Measurements from ENCODE around the gene DMRTB1.

DNA sequence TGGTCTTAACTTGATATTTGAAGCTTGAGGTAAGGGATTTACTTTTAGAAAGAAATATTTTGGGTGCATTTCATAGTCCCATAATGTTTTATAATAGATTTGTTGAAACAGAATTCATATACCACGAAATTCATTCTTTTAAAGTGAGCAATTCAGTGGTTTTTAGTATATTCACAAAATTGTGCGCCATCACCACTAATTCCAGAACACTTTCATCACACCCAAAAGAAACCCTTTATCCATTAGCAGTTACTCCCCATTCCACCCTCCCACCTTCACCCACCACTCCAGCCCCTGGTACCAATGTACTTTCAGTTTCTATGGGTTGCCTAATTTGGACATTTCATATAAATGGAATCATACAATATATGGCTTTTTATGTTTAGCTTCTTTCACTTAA is 38.9 kb upstream of the DMRTB1 start:
- TF ChIP-seq, protein P1, sequence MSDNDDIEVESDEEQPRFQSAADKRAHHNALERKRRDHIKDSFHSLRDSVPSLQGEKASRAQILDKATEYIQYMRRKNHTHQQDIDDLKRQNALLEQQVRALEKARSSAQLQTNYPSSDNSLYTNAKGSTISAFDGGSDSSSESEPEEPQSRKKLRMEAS (IDR thresholded peaks at IDR 0.05) = no peak
- TF ChIP-seq, protein P2, sequence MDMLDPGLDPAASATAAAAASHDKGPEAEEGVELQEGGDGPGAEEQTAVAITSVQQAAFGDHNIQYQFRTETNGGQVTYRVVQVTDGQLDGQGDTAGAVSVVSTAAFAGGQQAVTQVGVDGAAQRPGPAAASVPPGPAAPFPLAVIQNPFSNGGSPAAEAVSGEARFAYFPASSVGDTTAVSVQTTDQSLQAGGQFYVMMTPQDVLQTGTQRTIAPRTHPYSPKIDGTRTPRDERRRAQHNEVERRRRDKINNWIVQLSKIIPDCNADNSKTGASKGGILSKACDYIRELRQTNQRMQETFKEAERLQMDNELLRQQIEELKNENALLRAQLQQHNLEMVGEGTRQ (IDR thresholded peaks at IDR 0.05; ENCODE audit: low read length) = no peak
- TF ChIP-seq EZH2 (IDR thresholded peaks at IDR 0.05; ENCODE audit: low read depth, low read length, severe bottlenecking) (no peak), POLR2AphosphoS5 (IDR thresholded peaks at IDR 0.05; ENCODE audit: low read depth, low read length) (no peak), HDAC6 (IDR thresholded peaks at IDR 0.05; ENCODE audit: low read depth, low read length) (no peak), KDM1A (IDR thresholded peaks at IDR 0.05; ENCODE audit: borderline replicate concordance, low read length) (no peak)
- TF ChIP-seq, protein P3, sequence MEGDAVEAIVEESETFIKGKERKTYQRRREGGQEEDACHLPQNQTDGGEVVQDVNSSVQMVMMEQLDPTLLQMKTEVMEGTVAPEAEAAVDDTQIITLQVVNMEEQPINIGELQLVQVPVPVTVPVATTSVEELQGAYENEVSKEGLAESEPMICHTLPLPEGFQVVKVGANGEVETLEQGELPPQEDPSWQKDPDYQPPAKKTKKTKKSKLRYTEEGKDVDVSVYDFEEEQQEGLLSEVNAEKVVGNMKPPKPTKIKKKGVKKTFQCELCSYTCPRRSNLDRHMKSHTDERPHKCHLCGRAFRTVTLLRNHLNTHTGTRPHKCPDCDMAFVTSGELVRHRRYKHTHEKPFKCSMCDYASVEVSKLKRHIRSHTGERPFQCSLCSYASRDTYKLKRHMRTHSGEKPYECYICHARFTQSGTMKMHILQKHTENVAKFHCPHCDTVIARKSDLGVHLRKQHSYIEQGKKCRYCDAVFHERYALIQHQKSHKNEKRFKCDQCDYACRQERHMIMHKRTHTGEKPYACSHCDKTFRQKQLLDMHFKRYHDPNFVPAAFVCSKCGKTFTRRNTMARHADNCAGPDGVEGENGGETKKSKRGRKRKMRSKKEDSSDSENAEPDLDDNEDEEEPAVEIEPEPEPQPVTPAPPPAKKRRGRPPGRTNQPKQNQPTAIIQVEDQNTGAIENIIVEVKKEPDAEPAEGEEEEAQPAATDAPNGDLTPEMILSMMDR (IDR thresholded peaks at IDR 0.05; ENCODE audit: control extremely low read depth in 1 of 3, insufficient read depth in 1 of 3, low read depth in 1 of 3, low read length in 3 of 3) = no peak
